Thoracic aorta (tissue), 2 donors: ENCODE results near the gene SAA2. TPM values are rescaled to one million over a fixed set of nuclear protein-coding genes. Genes with fewer than 3 reads are reported as not detected.
"Not testable (repeated sequence)": the region's sequence is repeated elsewhere in the genome, so short reads cannot be mapped to it uniquely, and the experiment has no call there.

ENCODE experiments used
- ATAC-seq: fragments of 150-250 bp; one replicate; pipeline ENCODE4 v1.8.0; 2017; ENCODE audit warnings: low read depth; ENCODE audit not compliant: insufficient number of reproducible peaks, low FRiP score
- DNase-seq: peaks from one replicate; pipeline ENCODE4 v3.0.0-alpha.2; 2020; ENCODE audit warnings: low spot score
- H3K27ac ChIP-seq, 2 donors: fragments of 200-600 bp; sonication (generic); 1 replicate in 1 of 2; 2 replicates in 1 of 2; pipeline ENCODE4 v1.5.1; 2016; ENCODE audit warnings: mild to moderate bottlenecking in 2 of 2, moderate library complexity in 2 of 2
- H3K27me3 ChIP-seq: fragments of 200-600 bp; sonication (generic); replicated peaks from 2 replicates; pipeline ENCODE4 v1.6.0; 2016; ENCODE audit warnings: mild to moderate bottlenecking; ENCODE audit not compliant: insufficient read depth
- H3K36me3 ChIP-seq: fragments of 200-600 bp; sonication (generic); one replicate; pipeline ENCODE4 v1.5.1; 2016
- H3K4me1 ChIP-seq, 2 donors: fragments of 200-600 bp; sonication (generic); 1 replicate in 1 of 2; 2 replicates in 1 of 2; pipeline versions ENCODE4 v1.5.1 to v1.6.0; 2016; ENCODE audit warnings: low read depth in 2 of 2, mild to moderate bottlenecking in 1 of 2; ENCODE audit not compliant: control insufficient read depth in 1 of 2
- H3K4me3 ChIP-seq: fragments of 200-600 bp; sonication (generic); 2 replicates; pipeline ENCODE4 v1.5.1; 2016; ENCODE audit warnings: mild to moderate bottlenecking
- H3K9me3 ChIP-seq: fragments of 200-600 bp; sonication (generic); 2 replicates; pipeline ENCODE4 v1.5.1; 2016
- total RNA-seq, 2 donors: library from RNA; depleted of rRNA; stranded (reverse); fragments of >200 nt; gene quantifications; one replicate each; pipeline versions ENCODE4 v1.1.0 to v1.2.3, GENCODE V29; 2016
- TF ChIP-seq, protein P1 (sequence below): fragments of 200-600 bp; sonication (generic); IDR thresholded peaks from one replicate; pipeline ENCODE4 v1.5.1; 2019; ENCODE audit warnings: antibody characterized with exemption

Gene SAA2
- total RNA-seq, 2 donors from 2014 or later = 2.0 to 2.5 TPM

DNA sequence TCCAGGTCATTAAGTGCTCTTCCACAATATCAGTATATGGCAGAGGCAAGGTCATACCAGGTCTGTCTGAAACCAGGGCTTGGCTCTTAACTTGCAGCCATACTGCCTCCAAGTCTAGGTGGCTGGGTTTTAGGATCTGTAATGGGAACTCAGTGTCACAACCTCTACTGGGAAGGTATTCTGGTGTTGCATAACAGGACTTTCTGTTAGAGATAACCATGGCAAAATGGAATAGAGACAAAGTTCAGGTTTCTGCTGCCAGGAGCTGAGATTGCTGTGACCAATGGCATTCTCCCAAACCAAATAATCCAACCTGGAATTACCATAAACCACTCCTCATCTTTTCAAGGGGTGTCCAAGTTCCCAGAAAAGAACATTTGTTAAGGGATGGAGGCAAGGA lies 10.8 kb upstream of the SAA2 start:
- DNase-seq (no peak), ATAC-seq (no peak)
- Histone ChIP-seq H3K4me3 (no peak overlapping the region), H3K27me3 (no peaks in the 10 kb centered on the region), H3K36me3 (no peaks in the 10 kb centered on the region), H3K9me3 (no peaks in the 10 kb centered on the region), H3K27ac (no peak overlapping the region), H3K4me1 (no peaks in the 10 kb centered on the region)
- TF ChIP-seq, protein P1, sequence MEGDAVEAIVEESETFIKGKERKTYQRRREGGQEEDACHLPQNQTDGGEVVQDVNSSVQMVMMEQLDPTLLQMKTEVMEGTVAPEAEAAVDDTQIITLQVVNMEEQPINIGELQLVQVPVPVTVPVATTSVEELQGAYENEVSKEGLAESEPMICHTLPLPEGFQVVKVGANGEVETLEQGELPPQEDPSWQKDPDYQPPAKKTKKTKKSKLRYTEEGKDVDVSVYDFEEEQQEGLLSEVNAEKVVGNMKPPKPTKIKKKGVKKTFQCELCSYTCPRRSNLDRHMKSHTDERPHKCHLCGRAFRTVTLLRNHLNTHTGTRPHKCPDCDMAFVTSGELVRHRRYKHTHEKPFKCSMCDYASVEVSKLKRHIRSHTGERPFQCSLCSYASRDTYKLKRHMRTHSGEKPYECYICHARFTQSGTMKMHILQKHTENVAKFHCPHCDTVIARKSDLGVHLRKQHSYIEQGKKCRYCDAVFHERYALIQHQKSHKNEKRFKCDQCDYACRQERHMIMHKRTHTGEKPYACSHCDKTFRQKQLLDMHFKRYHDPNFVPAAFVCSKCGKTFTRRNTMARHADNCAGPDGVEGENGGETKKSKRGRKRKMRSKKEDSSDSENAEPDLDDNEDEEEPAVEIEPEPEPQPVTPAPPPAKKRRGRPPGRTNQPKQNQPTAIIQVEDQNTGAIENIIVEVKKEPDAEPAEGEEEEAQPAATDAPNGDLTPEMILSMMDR = no peak

DNA sequence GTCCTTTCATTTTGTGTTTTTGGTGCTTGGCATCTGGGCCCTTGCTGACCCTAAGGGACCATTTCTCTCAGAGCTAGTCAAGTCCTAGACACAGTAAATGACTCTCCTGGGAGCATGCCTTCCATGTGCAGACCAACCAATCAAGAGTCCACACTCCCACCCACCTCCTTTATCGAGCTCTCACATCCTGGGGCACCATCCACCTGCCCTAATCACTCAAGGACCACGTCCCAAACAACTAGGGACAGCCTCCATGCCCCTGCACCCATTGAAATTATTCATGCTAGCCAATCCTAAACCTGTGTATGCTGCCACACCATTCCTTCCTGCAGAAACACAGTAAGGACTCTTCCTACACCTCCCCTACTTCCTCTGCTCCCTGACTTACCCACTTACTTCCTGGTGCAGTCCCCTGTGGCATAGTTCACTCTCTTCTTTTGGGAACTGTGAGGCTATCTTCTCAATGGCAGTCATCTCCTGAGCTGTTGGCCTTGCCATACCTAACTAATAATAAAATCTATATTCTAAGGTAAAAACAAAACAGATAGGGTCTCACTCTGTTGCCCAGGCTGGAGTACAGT lies 6.4 kb upstream of the SAA2 start:
- DNase-seq (no peak), ATAC-seq (no peak)
- H3K27ac ChIP-seq = no peak overlapping the region
- H3K27me3 ChIP-seq = no peaks in the 10 kb centered on the region
- no peak overlapping the region for H3K4me3 ChIP-seq
- no peaks in the 10 kb centered on the region for H3K9me3 ChIP-seq
- TF ChIP-seq, protein P1 = no peak
- no peaks in the 10 kb centered on the region for H3K36me3 ChIP-seq
- H3K4me1 ChIP-seq = no peaks in the 10 kb centered on the region

DNA sequence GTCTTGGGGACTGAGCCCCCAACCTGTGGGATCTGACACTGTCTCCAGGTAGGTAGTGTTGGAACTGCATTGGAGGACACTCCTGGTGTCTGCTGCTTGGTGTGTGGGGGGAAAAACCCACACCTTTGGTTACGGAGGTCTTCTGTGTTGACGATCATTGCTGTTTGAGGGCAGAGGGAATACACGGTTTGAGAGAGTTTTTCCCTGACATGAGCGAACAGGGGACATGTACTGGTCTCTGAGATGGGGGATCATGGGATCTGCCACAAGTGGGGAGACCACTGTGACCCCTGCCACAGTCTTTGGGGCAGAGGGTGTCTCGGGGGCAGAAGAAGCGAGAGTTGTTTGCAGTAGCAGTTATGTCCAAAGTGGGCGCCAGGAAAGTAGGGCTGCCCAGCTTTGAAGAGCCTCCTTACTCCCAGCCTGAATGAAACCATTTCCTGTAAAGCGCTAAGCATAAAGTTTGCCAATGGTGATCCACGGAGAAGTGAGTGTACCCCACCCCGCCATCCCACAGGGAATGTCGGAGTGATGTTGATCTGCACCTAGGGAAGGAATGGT lies 5.4 kb upstream of the SAA2 start:
- Histone ChIP-seq H3K4me3 (no peak overlapping the region), H3K36me3 (no peaks in the 10 kb centered on the region), H3K9me3 (no peaks in the 10 kb centered on the region), H3K4me1 (no peaks in the 10 kb centered on the region), H3K27me3 (no peaks in the 10 kb centered on the region), H3K27ac (no peak overlapping the region)
- TF ChIP-seq, protein P1 = no peak
- ATAC-seq = no peak
- no peak for DNase-seq

DNA sequence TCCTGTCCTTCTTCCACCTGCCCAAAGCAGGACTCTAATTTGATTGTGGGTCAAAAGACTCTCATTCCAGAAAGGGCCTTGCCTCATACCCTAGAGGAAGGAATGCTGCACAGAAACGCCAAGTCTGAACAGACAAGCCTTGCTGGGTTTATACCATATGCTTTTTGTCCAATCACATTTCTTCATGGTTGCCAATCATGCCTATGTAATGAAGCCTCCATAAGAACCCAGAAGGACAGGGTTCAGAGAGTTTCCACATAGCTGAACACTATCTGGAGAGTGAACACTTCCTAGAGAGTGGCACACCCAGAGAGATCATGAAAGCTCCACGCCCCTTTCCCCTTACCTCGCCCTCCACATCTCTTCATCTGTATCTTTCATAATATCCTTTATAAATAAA lies 4.8 kb upstream of the SAA2 start:
- DNase-seq (no peak), ATAC-seq (no peak)
- H3K4me1 ChIP-seq = no peaks in the 10 kb centered on the region
- no peaks in the 10 kb centered on the region for H3K36me3 ChIP-seq
- no peaks in the 10 kb centered on the region for H3K27me3 ChIP-seq
- H3K4me3 ChIP-seq = no peak overlapping the region
- TF ChIP-seq, protein P1 = no peak
- no peak overlapping the region for H3K27ac ChIP-seq
- H3K9me3 ChIP-seq = no peaks in the 10 kb centered on the region

DNA sequence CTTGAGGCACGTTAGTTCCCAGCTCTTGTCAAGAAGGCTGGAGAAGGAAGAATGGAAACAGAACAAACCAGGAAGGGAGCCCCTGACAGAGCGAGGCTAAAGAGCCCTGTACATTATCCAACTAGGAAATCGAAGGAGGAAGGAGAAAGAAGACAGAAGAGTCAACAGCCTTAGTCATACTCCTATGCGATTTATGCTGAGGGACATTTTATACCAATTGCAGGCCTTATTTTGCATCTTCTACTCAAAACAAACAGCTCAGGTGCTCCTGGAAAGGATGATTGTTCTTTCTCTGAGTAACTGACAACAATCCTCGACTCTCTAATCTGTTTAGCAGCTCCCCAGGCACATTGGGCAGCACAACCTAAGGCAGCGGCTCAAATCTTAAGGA lies 1.3 kb downstream of the SAA2 start:
- H3K27me3 ChIP-seq, DNase-seq, H3K4me3 ChIP-seq, H3K36me3 ChIP-seq, H3K4me1 ChIP-seq, H3K27ac ChIP-seq, H3K9me3 ChIP-seq, ATAC-seq: not testable (repeated sequence)

DNA sequence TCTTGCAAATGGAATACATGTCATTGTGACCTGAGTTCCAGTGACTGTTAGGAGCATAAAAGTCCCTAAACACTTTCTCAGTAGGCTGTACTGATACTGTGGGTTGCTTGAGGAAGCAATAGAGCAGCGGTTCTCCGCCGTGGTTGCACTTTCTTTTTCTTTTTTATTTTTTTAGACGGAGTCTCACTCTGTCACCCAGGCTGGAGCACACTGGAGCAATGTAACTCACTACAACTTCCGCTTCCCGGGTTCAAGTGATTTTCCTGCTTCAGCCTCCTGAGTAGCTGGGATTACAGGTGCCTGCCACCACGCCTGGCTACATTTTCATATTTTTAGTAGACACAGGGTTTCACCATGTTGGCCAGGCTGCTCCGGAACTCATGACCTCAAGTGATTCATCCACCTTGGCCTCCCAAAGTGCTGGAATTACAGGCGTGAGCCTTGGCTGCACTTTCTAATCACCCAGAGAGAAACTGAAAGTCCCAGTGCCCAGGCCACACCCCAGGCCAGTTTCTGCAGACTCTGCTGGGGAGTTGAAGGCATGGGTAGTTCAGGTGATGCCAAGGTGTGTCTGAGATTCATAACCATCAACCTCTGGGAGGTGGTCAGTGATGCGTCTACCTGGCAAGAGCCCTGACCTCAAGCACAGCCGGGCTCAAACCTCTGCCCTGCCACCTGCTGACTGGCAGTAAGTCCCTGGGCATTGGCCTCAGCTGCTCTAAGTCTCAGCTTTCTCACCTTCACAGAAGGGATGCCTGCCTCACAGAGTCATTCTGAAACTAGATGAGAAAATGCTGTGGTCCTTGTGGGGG lies 1.9 kb downstream of the SAA2 start:
- H3K27me3 ChIP-seq, H3K9me3 ChIP-seq, H3K4me3 ChIP-seq, DNase-seq, H3K4me1 ChIP-seq, H3K36me3 ChIP-seq, H3K27ac ChIP-seq, ATAC-seq: not testable (repeated sequence)
